MCF 10A (cell line): ENCODE measurements around the gene ERC2. TPM values are rescaled to one million over a fixed set of nuclear protein-coding genes. Genes with fewer than 3 reads are reported as not detected.
A peak's percentile ranks its signal among the peaks of the same experiment; 100 is the strongest.

Source experiments
- BruUV-seq: library from RNA; stranded (reverse); fragments of 400-500 nt; replicated peaks from 2 replicates; lab custom pipeline; 2021; lab: Mats Ljungman, UMichigan
- CTCF ChIA-PET: fragments of 300-600 bp; sonication (Branson Sonifier 250); formaldehyde crosslinking; extraction: SDS; loops from one replicate; lab custom pipeline; 2021; ENCODE audit warnings: antibody characterized with exemption, inconsistent platforms; lab: Yijun Ruan, JAX
- POLR2A ChIA-PET: fragments of 300-600, 350-650 bp; sonication (Branson Sonifier 250); formaldehyde crosslinking; extraction: SDS; loops from one replicate; lab custom pipeline; 2020; ENCODE audit warnings: antibody characterized with exemption, inconsistent platforms; lab: Yijun Ruan, JAX
- DNase-seq: peaks from one replicate; pipeline ENCODE4 v3.0.0-alpha.2; 2018; ENCODE audit not compliant: unreplicated experiment
- H3K27ac Mint-ChIP-seq: one replicate; pipeline ENCODE4 v1.8.0; 2022; ENCODE audit warnings: mild to moderate bottlenecking, low read depth, mixed read lengths; ENCODE audit not compliant: unreplicated experiment
- H3K27me3 Mint-ChIP-seq: one replicate; pipeline ENCODE4 v1.8.0; 2022; ENCODE audit warnings: mixed read lengths; ENCODE audit not compliant: insufficient read depth, unreplicated experiment
- H3K36me3 Mint-ChIP-seq: one replicate; pipeline ENCODE4 v1.8.0; 2022; ENCODE audit warnings: mild to moderate bottlenecking, moderate library complexity, mixed read lengths; ENCODE audit not compliant: insufficient read depth, unreplicated experiment
- H3K4me1 Mint-ChIP-seq: one replicate; pipeline ENCODE4 v1.8.0; 2022; ENCODE audit warnings: mixed read lengths; ENCODE audit not compliant: insufficient read depth, unreplicated experiment
- H3K4me3 Mint-ChIP-seq: one replicate; pipeline ENCODE4 v1.8.0; 2022; ENCODE audit warnings: mild to moderate bottlenecking, moderate library complexity, mixed read lengths; ENCODE audit not compliant: unreplicated experiment
- H3K9me3 Mint-ChIP-seq: one replicate; pipeline ENCODE4 v1.8.0; 2022; ENCODE audit warnings: mixed read lengths; ENCODE audit not compliant: unreplicated experiment
- CTCF ChIP-seq: fragments of 200-600 bp; IDR thresholded peaks from one replicate; pipeline ENCODE4 v1.8.0; 2022; ENCODE audit warnings: antibody characterized with exemption, mild to moderate bottlenecking; ENCODE audit not compliant: unreplicated experiment
- intact Hi-C: fragments of 100-400 bp; cut with micrococcal nuclease; formaldehyde crosslinking; loops from 2 replicates; pipeline ENCODE4 v1.14.1; 2022
- total RNA-seq: library from RNA; stranded (reverse); gene quantifications from 2 replicates; pipeline ENCODE4 v1.2.3, GENCODE V29; 2022

ERC2 gene
- total RNA-seq, 1 experiment from 2014 or later: 0.42 TPM

GRCh38 chr3:55557549-55557948 lies 910.7 kb downstream of the ERC2 start:
- DNase-seq: no peak
- Mint-ChIP-seq H3K27ac (no peak overlapping the region), H3K36me3 (no peaks in the 10 kb centered on the region), H3K27me3 (no peaks in the 10 kb centered on the region), H3K4me1 (no peaks in the 10 kb centered on the region), H3K4me3 (no peak overlapping the region), H3K9me3 (no peaks in the 10 kb centered on the region)
- no TSS peak for BruUV-seq
- ChIA-PET CTCF (no interaction called here), POLR2A (no interaction called here)
- no peak for TF ChIP-seq CTCF
- intact Hi-C loops: no loop called here

- H3K36me3 Mint-ChIP-seq: no peaks in the 10 kb centered on the region
- H3K4me1 Mint-ChIP-seq: no peaks in the 10 kb centered on the region
- no peak for TF ChIP-seq CTCF
- H3K27ac Mint-ChIP-seq: no peak overlapping the region
- BruUV-seq: no TSS peak
- H3K9me3 Mint-ChIP-seq: no peaks in the 10 kb centered on the region
- intact Hi-C loops: no loop called here
- CTCF ChIA-PET: interaction anchor here (0.6 to 0.7 kb wide), 2 partner anchors 16 to 704 kb away, joined by 3 read pairs; no protein-coding TSS in a partner anchor
- DNase-seq: peak; percentile 8
- H3K4me3 Mint-ChIP-seq: no peak overlapping the region
- POLR2A ChIA-PET: no interaction called here
- no peaks in the 10 kb centered on the region for H3K27me3 Mint-ChIP-seq
Observed at GRCh38 chr3:55556619-55557537, 911.4 kb downstream of the ERC2 start.

GRCh38 chr3:55555873-55556618 lies 912.2 kb downstream of the ERC2 start:
- intact Hi-C loops: no loop called here
- no peaks in the 10 kb centered on the region for H3K4me1 Mint-ChIP-seq
- POLR2A ChIA-PET: no interaction called here
- TF ChIP-seq CTCF: no peak
- CTCF ChIA-PET: interaction anchor here (0.6 to 0.7 kb wide), 3 partner anchors 15 to 704 kb away, joined by 3 read pairs; no protein-coding TSS in a partner anchor
- no peak overlapping the region for H3K4me3 Mint-ChIP-seq
- no peak for DNase-seq
- no peaks in the 10 kb centered on the region for H3K27me3 Mint-ChIP-seq
- no peaks in the 10 kb centered on the region for H3K9me3 Mint-ChIP-seq
- no peaks in the 10 kb centered on the region for H3K36me3 Mint-ChIP-seq
- no TSS peak for BruUV-seq
- H3K27ac Mint-ChIP-seq: no peak overlapping the region
